RWPE2 (cell line): Measurements from ENCODE around the gene AK9.
"Not testable (repeated sequence)": the region's sequence is repeated elsewhere in the genome, so short reads cannot be mapped to it uniquely, and the experiment has no call there.

Source experiments
- ATAC-seq: fragments of 200-7000 bp; cut with Tn5 transposase; 3 replicates; pipeline ENCODE4 v1.9.1; 2021; ENCODE audit warnings: low read depth
- DNase-seq: peaks from one replicate; pipeline ENCODE4 v3.0.0-alpha.2; 2020; ENCODE audit warnings: low spot score
- H3K27ac ChIP-seq: fragments of 450-650 bp; 2 replicates; pipeline ENCODE4 v1.5.1; 2017; ENCODE audit warnings: mild to moderate bottlenecking; ENCODE audit not compliant: poor library complexity, severe bottlenecking
- H3K27me3 ChIP-seq: fragments of 250-450 bp; sonication (Bioruptor Pico); 2 replicates; pipeline ENCODE4 v1.5.1; 2021; ENCODE audit warnings: mild to moderate bottlenecking, moderate library complexity; ENCODE audit not compliant: insufficient read depth, poor library complexity, severe bottlenecking
- H3K36me3 ChIP-seq: fragments of 250-450 bp; sonication (Bioruptor Pico); 2 replicates; pipeline ENCODE4 v1.5.1; 2020; ENCODE audit warnings: low read depth, mild to moderate bottlenecking, moderate library complexity
- H3K4me1 ChIP-seq: fragments of 250-450 bp; sonication (Bioruptor Pico); 2 replicates; pipeline ENCODE4 v1.5.1; 2021; ENCODE audit warnings: mild to moderate bottlenecking, moderate library complexity; ENCODE audit not compliant: insufficient read depth, poor library complexity, severe bottlenecking
- H3K4me3 ChIP-seq: fragments of 250-450 bp; sonication (Bioruptor Pico); 2 replicates; pipeline ENCODE4 v1.5.1; 2021; ENCODE audit warnings: mild to moderate bottlenecking, moderate library complexity; ENCODE audit not compliant: severe bottlenecking
- H3K9me3 ChIP-seq: fragments of 250-450 bp; sonication (Bioruptor Pico); 2 replicates; pipeline ENCODE4 v1.5.1; 2021; ENCODE audit warnings: mild to moderate bottlenecking, moderate library complexity; ENCODE audit not compliant: severe bottlenecking
- TF ChIP-seq, protein P1 (sequence below): fragments of 450-650 bp; IDR thresholded peaks from one replicate; pipeline ENCODE4 v1.5.1; 2017; ENCODE audit warnings: mild to moderate bottlenecking, moderate library complexity; ENCODE audit not compliant: poor library complexity, severe bottlenecking

AK9 gene

DNA sequence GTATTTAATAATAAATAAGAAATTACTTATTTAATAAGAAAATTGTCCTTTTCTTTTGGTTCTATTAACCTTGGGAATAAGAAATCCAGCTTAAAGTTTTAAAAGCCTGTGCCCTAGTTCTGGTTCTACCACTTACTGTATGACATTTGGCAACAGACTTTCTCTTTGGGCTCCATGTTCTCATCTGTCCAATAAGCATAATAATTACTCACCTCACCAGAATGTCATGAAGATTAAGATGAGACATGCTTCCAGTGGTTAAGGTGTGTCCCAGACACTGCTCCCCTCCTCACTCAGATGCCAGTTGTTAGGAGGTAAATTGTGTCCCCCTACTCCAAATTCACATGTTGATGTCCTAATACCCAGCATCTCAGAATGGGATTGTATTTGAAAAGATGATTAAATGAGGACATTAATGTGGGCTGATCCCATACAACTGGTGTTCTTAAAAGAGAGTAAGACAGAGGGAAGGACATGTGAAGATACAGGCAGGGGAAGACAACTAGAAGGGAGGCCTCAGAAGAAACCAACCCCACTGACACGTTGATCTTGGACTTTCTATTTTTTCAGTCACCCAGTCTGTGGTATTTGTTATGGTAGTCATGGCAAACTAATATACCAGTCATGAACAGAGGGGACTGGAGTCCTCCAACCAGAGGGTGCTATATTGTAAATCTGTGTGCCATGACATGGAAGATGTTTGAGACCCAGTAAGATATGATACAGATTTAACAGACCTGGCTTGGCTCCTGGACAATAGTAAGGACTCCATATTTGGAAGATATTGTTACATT is 229.1 kb downstream of the AK9 start:
- Histone ChIP-seq H3K27me3 (no peaks in the 10 kb centered on the region), H3K9me3 (no peaks in the 10 kb centered on the region), H3K27ac (no peak overlapping the region), H3K36me3 (peaks cover 63% of the 10 kb centered on the region), H3K4me1 (no peaks in the 10 kb centered on the region), H3K4me3 (no peak overlapping the region)
- ATAC-seq (peak; percentile 73), DNase-seq (no peak)
- TF ChIP-seq, protein P1, sequence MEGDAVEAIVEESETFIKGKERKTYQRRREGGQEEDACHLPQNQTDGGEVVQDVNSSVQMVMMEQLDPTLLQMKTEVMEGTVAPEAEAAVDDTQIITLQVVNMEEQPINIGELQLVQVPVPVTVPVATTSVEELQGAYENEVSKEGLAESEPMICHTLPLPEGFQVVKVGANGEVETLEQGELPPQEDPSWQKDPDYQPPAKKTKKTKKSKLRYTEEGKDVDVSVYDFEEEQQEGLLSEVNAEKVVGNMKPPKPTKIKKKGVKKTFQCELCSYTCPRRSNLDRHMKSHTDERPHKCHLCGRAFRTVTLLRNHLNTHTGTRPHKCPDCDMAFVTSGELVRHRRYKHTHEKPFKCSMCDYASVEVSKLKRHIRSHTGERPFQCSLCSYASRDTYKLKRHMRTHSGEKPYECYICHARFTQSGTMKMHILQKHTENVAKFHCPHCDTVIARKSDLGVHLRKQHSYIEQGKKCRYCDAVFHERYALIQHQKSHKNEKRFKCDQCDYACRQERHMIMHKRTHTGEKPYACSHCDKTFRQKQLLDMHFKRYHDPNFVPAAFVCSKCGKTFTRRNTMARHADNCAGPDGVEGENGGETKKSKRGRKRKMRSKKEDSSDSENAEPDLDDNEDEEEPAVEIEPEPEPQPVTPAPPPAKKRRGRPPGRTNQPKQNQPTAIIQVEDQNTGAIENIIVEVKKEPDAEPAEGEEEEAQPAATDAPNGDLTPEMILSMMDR, result no peak

DNA sequence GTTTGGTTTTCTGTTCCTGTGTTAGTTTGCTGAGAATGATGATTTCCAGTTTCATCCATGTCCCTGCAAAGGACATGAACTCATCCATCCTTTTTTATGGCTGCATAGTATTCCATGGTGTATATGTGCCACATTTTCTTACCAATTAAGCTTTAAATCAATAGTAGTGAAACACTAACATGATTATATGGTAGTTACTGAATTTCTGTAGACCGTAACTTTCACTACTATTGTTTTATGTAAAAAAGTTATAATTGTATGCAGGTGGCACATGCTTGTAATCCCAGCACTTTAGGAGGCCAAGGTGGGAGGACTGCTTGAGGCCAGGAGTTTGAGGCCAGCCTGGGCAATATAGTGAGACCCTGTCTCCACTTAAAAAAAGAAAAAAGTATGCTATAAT is 229.8 kb downstream of the AK9 start:
- ATAC-seq, H3K4me3 ChIP-seq, H3K27me3 ChIP-seq, H3K9me3 ChIP-seq, DNase-seq, H3K4me1 ChIP-seq, H3K27ac ChIP-seq: not testable (repeated sequence)
- peaks cover 56% of the 10 kb centered on the region for H3K36me3 ChIP-seq

- DNase-seq (no peak), ATAC-seq (no peak)
- TF ChIP-seq, protein P1, result no peak
- H3K4me3 ChIP-seq, result no peak overlapping the region
- H3K4me1 ChIP-seq, result no peaks in the 10 kb centered on the region
- no peaks in the 10 kb centered on the region for H3K9me3 ChIP-seq
- no peaks in the 10 kb centered on the region for H3K27me3 ChIP-seq
- H3K27ac ChIP-seq, result no peak overlapping the region
- peaks cover 47% of the 10 kb centered on the region for H3K36me3 ChIP-seq
Observed at GRCh38 chr6:109460161-109460829, 230.7 kb downstream of the AK9 start.

GRCh38 chr6:109458774-109459531 is 232.0 kb downstream of the AK9 start:
- DNase-seq (no peak), ATAC-seq (no peak)
- TF ChIP-seq, protein P1, result no peak
- H3K36me3 ChIP-seq, result peaks cover 33% of the 10 kb centered on the region
- H3K27ac ChIP-seq, result no peak overlapping the region
- H3K9me3 ChIP-seq, result no peaks in the 10 kb centered on the region
- H3K4me1 ChIP-seq, result no peaks in the 10 kb centered on the region
- H3K27me3 ChIP-seq, result no peaks in the 10 kb centered on the region
- H3K4me3 ChIP-seq, result no peak overlapping the region

DNA sequence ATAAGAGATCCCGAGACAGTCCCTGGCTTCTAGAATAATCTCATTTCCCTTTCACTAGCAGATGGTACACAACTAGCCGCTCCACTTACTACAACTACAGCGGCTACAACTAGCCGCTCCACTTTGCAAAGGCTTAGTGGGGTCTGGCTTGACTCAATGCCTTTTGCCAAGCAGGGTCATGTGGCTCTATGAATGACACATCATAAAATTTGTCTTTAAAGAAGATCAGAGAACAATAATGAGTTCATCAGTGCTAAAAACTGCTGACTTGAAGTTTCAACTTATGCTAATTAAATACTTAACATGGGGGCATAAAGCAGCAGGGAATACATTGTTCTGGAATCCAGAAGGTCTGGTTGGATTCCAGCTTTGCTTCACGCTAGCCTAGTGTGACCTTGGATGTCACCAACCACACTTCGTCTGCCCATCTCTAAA is 233.4 kb downstream of the AK9 start:
- Histone ChIP-seq H3K27ac (no peak overlapping the region), H3K36me3 (peaks cover 20% of the 10 kb centered on the region), H3K4me3 (no peak overlapping the region), H3K4me1 (no peaks in the 10 kb centered on the region), H3K27me3 (no peaks in the 10 kb centered on the region), H3K9me3 (no peaks in the 10 kb centered on the region)
- TF ChIP-seq, protein P1, result no peak
- DNase-seq (no peak), ATAC-seq (no peak)
